ENCODE results near the gene TMEM163.

Gene TMEM163

GRCh38 chr2:134412639-134412999 is 306.2 kb downstream of the TMEM163 start:
- DNase-seq: peak in 33 of 56 donors; percentile 14 to 77 (median 41)

- DNase-seq: peak in 55 of 56 donors; percentile 23 to 92 (median 81)
Observed at GRCh38 chr2:134411828-134412638, 306.8 kb downstream of the TMEM163 start.

- DNase-seq: peak in 6 of 56 donors; percentile 19 to 73 (median 46)
Observed at GRCh38 chr2:134411279-134411827, 307.4 kb downstream of the TMEM163 start.

- peak in 12 of 56 donors; percentile 6 to 51 (median 16) for DNase-seq
Observed at GRCh38 chr2:134410831-134411231, 308.0 kb downstream of the TMEM163 start.

GRCh38 chr2:134410006-134410405 is 308.8 kb downstream of the TMEM163 start:
- DNase-seq: no peak

GRCh38 chr2:134408791-134409190 is 310.0 kb downstream of the TMEM163 start:
- DNase-seq: no peak

- no peak for DNase-seq
Observed at GRCh38 chr2:134408386-134408785, 310.4 kb downstream of the TMEM163 start.

- no peak for DNase-seq
Observed at GRCh38 chr2:134407154-134407890, 311.5 kb downstream of the TMEM163 start.

- no peak for DNase-seq
Observed at GRCh38 chr2:134406736-134407135, 312.1 kb downstream of the TMEM163 start.

- DNase-seq: peak in 20 of 56 donors; percentile 3 to 68 (median 29)
Observed at GRCh38 chr2:134406311-134406710, 312.5 kb downstream of the TMEM163 start.

All from nucleus accumbens (tissue), 56 donors.